ENCODE results near the gene TMEM63C.
A peak's percentile ranks its signal among the peaks of the same experiment; 100 is the strongest.

Gene TMEM63C, protein sequence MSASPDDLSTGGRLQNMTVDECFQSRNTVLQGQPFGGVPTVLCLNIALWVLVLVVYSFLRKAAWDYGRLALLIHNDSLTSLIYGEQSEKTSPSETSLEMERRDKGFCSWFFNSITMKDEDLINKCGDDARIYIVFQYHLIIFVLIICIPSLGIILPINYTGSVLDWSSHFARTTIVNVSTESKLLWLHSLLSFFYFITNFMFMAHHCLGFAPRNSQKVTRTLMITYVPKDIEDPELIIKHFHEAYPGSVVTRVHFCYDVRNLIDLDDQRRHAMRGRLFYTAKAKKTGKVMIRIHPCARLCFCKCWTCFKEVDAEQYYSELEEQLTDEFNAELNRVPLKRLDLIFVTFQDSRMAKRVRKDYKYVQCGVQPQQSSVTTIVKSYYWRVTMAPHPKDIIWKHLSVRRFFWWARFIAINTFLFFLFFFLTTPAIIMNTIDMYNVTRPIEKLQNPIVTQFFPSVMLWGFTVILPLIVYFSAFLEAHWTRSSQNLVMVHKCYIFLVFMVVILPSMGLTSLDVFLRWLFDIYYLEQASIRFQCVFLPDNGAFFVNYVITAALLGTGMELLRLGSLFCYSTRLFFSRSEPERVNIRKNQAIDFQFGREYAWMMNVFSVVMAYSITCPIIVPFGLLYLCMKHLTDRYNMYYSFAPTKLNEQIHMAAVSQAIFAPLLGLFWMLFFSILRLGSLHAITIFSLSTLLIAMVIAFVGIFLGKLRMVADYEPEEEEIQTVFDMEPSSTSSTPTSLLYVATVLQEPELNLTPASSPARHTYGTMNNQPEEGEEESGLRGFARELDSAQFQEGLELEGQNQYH

GRCh38 chr14:77181603-77182437, at the start of gene TMEM63C:
TSS of gene TMEM63C (plus strand) at chr14:77181798. CDS start at chr14:77218814, 37,016 bp downstream.
- H3K4me1 ChIP-seq (ENCODE audit: insufficient read depth, low read length), result peaks cover 12% of the 10 kb centered on the region
- no peaks in the 10 kb centered on the region for H3K36me3 ChIP-seq (ENCODE audit: insufficient read depth, low read length)
- no peaks in the 10 kb centered on the region for H3K9me3 ChIP-seq (ENCODE audit: low read length)
- peaks cover 9% of the 10 kb centered on the region for H3K27me3 ChIP-seq (ENCODE audit: insufficient read depth, low read length)
- peak within 1 kb of the TSS; percentile 81 for H2AFZ ChIP-seq (ENCODE audit: low read depth, low read length)
- H3K4me3 ChIP-seq (ENCODE audit: low read length), result peak within 1 kb of the TSS; percentile 58

DNA sequence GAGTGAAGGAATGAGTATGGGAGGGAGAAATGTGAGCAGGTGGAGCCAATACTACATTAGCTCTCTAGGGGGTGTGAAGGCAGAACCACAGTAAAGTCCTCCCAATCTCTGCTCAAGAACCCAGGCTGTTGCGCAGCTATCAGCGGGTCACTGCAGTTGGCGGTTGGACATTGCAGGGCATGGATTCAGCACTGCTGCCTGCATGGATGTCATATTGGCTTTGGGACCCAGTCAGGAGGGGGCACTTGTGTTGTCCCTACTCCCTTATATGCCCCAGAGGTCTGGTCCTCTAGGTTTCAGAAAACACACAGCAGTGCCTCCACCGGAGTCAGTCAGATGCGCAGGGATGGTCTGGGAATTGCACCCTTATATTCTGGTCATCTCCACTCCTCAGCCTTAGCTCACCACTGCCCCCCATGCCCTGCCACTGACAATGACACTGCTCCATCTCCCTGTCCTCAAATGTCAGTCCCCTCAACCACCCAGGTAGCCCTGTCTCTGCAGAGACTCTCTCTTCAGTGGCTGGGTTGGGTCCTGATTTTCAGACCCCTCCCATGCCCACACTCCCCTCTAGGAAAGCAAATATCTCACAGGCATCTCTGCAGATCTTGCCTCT, 49.6 kb upstream of the TMEM63C start:
- H3K4me3 ChIP-seq (ENCODE audit: low read length), result no peak overlapping the region
- H3K36me3 ChIP-seq (ENCODE audit: insufficient read depth, low read length), result peaks cover 1% of the 10 kb centered on the region
- no peak overlapping the region for H2AFZ ChIP-seq (ENCODE audit: low read depth, low read length)
- H3K4me1 ChIP-seq (ENCODE audit: insufficient read depth, low read length), result no peaks in the 10 kb centered on the region
- H3K27me3 ChIP-seq (ENCODE audit: insufficient read depth, low read length), result no peaks in the 10 kb centered on the region
- no peaks in the 10 kb centered on the region for H3K9me3 ChIP-seq (ENCODE audit: low read length)

GRCh38 chr14:77133720-77134338, 47.8 kb upstream of the TMEM63C start:
- Histone ChIP-seq H3K9me3 (ENCODE audit: low read length) (no peaks in the 10 kb centered on the region), H3K27me3 (ENCODE audit: insufficient read depth, low read length) (no peaks in the 10 kb centered on the region), H2AFZ (ENCODE audit: low read depth, low read length) (no peak overlapping the region), H3K36me3 (ENCODE audit: insufficient read depth, low read length) (peaks cover 2% of the 10 kb centered on the region), H3K4me1 (ENCODE audit: insufficient read depth, low read length) (no peaks in the 10 kb centered on the region), H3K4me3 (ENCODE audit: low read length) (no peak overlapping the region)

GRCh38 chr14:77139022-77139421, 42.6 kb upstream of the TMEM63C start:
- Histone ChIP-seq H3K36me3 (ENCODE audit: insufficient read depth, low read length) (peaks cover 2% of the 10 kb centered on the region), H2AFZ (ENCODE audit: low read depth, low read length) (no peak overlapping the region), H3K9me3 (ENCODE audit: low read length) (no peaks in the 10 kb centered on the region), H3K4me3 (ENCODE audit: low read length) (no peak overlapping the region), H3K27me3 (ENCODE audit: insufficient read depth, low read length) (peaks cover 3% of the 10 kb centered on the region), H3K4me1 (ENCODE audit: insufficient read depth, low read length) (peaks cover 26% of the 10 kb centered on the region)

DNA sequence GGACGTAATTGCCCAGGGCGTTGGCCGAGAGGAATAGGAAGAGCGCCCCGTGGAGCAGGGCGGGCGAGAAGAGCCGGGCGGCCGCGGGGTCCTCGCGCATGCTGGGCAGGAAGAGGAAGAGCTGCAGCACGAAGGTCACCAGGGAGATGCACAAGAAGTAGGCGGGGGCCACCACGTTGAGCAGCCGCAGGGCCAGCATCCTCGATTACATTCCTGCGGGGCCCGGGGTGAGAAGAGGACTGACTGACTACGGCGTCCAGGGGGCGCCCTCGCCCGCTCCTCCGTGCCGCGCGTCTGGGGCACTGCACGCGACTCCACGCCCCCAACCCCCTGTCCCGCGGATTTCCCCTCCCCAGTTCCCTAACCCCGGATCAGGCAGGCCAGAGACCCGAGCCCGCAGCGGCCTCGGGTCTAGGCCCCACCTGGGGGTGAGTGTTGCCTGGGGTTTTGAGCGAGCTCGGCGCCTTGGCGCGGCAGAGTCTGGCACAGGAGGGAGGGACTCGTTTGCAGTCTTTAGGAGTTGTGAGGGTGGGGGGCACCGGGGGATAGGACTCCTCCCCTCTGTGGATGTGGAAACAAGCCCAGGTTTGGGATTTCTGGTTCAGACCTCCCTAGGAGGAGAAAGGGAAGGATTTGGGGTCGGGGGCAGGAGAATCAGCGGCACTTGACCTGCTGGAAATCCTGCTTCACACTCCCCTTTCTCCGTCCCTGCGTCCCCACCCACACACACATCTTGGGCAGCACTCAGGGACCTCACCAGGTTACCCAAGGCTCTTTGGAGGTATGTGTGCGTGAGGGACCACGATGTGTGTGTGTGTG, 41.8 kb upstream of the TMEM63C start:
- Histone ChIP-seq H2AFZ (ENCODE audit: low read depth, low read length) (peak overlapping the region; percentile 74), H3K9me3 (ENCODE audit: low read length) (no peaks in the 10 kb centered on the region), H3K36me3 (ENCODE audit: insufficient read depth, low read length) (peaks cover 2% of the 10 kb centered on the region), H3K27me3 (ENCODE audit: insufficient read depth, low read length) (peaks cover 3% of the 10 kb centered on the region), H3K4me3 (ENCODE audit: low read length) (peak overlapping the region; percentile 57), H3K4me1 (ENCODE audit: insufficient read depth, low read length) (peaks cover 26% of the 10 kb centered on the region)

DNA sequence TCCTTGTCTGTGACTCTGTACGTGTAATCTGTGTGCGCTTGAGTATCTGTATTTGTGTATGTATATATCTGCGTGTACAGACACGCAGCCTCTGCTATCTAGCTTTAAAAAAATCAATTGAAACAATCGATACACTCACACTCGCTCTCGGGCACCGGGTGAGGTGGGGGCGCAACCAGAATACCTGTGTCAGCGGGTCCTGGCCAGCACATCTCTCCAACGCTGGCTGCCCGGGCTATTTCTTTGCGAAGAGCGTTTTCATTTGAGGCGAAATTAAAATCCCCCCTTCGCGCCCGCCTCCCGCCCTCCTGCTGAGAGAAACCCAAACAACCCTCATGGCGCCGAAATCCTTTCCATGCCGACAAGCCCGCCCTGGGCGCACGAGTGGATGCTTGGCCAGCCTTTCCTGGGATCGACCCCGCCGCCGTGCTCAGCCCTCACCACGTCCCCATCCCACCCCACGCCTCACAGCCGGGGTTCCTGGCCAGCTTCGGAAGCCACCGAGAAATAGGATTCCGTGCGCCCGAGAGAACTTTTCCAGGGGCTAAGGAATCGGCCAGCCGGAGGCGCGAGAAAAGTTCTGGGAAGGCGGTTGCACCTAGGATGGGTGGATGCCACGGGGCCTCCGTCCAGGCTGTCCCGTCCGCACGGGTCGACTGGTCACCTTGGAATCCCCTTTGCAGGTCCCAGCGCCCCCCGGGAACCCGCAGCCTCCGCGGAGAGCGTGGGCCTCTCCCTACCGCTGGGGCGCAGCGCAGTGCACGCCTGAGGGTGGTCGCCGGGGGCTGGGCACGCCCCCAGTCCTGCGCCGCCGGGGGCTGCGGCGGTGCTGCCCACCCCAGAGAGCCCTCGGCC, 41.0 kb upstream of the TMEM63C start:
- Histone ChIP-seq H3K36me3 (ENCODE audit: insufficient read depth, low read length) (peaks cover 2% of the 10 kb centered on the region), H3K4me3 (ENCODE audit: low read length) (peak overlapping the region; percentile 57), H2AFZ (ENCODE audit: low read depth, low read length) (peak overlapping the region; percentile 88), H3K27me3 (ENCODE audit: insufficient read depth, low read length) (peaks cover 3% of the 10 kb centered on the region), H3K4me1 (ENCODE audit: insufficient read depth, low read length) (peaks cover 26% of the 10 kb centered on the region), H3K9me3 (ENCODE audit: low read length) (no peaks in the 10 kb centered on the region)

DNA sequence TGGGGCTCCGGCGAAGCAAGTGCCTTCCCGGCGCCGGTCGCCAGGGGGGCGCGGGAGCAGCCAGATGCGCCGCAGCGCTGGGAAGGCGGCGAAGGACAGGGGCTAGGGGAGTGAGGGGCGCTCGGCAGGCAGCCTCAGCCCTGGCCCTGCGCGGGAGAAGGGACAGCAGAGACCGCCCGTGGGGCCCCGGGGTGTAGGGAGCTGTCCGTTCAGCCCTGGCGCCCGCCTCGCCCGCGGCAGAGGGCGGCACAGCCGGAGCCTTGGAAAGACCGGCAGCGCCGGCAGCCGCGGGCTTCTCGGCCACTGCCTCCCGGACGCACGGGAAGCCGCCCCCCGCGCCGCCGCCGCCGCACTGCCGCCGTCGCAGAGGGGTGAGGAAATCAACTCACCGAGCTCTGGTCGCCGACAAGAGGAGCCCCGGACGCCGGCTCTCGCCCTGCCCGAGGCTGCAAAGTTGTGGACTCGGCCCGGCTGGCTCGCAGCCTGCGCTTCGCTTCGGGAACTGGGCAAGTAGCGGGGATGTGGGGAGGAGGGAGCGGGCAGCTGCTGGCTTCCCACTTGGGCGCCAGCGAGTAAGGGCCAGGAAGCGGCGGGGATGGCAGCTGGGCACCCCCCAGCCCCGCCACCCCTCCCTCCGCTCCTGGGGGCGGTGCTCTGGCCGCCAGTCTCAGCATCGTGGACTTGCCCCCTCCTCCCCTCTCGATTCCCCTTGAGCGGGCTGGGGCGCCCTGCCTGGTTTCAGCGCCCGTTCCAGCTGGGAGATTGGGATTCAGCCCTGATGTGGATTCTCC, 40.2 kb upstream of the TMEM63C start, which contains the start of gene ZDHHC22:
Gene ZDHHC22 (minus strand): TSS at position 578 of the 791 bp plus-strand sequence. CDS start 2,053 bp downstream, outside the sequence.
- H2AFZ ChIP-seq (ENCODE audit: low read depth, low read length), result peak within 1 kb of the TSS; percentile 88
- H3K4me1 ChIP-seq (ENCODE audit: insufficient read depth, low read length), result peaks cover 26% of the 10 kb centered on the region
- peaks cover 3% of the 10 kb centered on the region for H3K27me3 ChIP-seq (ENCODE audit: insufficient read depth, low read length)

GRCh38 chr14:77142005-77142800, 39.4 kb upstream of the TMEM63C start:
- Histone ChIP-seq H2AFZ (ENCODE audit: low read depth, low read length) (peak overlapping the region; percentile 88), H3K4me1 (ENCODE audit: insufficient read depth, low read length) (peaks cover 26% of the 10 kb centered on the region), H3K4me3 (ENCODE audit: low read length) (peak overlapping the region; percentile 57), H3K9me3 (ENCODE audit: low read length) (no peaks in the 10 kb centered on the region), H3K36me3 (ENCODE audit: insufficient read depth, low read length) (no peaks in the 10 kb centered on the region), H3K27me3 (ENCODE audit: insufficient read depth, low read length) (peaks cover 3% of the 10 kb centered on the region)

More for the DNA sequence above, 40.2 kb upstream of the TMEM63C start, which contains the start of gene ZDHHC22:
- peak within 1 kb of the TSS; percentile 57 for H3K4me3 ChIP-seq (ENCODE audit: low read length)
- H3K9me3 ChIP-seq (ENCODE audit: low read length), result no peaks in the 10 kb centered on the region
- H3K36me3 ChIP-seq (ENCODE audit: insufficient read depth, low read length), result peaks cover 2% of the 10 kb centered on the region

DNA sequence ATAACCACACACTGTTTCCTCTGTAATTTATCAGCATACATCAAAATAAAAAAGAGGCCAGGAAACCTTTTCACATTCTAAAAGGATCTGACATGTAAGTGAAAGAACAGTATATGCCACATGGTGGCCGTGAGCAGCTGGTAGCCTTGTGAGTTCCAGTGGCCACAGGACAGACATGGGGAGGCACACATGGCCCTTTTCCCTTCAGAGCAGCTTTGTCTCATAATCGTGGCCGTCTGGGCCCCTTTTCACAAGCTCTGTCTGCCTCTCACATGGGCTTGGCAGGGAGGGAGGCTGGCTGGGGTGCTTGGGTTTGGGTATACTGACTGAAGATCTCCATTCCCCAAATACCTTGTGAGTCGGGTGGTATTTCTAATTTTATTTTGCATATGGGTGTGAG, 38.5 kb upstream of the TMEM63C start:
- peaks cover 3% of the 10 kb centered on the region for H3K27me3 ChIP-seq (ENCODE audit: insufficient read depth, low read length)
- H3K4me1 ChIP-seq (ENCODE audit: insufficient read depth, low read length), result peaks cover 26% of the 10 kb centered on the region
- H2AFZ ChIP-seq (ENCODE audit: low read depth, low read length), result no peak overlapping the region
- no peaks in the 10 kb centered on the region for H3K9me3 ChIP-seq (ENCODE audit: low read length)
- no peaks in the 10 kb centered on the region for H3K36me3 ChIP-seq (ENCODE audit: insufficient read depth, low read length)
- no peak overlapping the region for H3K4me3 ChIP-seq (ENCODE audit: low read length)
